ENCODE measurements around the gene SDR9C7. TPM values are rescaled to one million over a fixed set of nuclear protein-coding genes. Genes with fewer than 3 reads are reported as not detected.

SDR9C7 gene
- total RNA-seq, 6 experiments from 2014 or later, result not detected

- no peaks in the 10 kb centered on the region for H3K36me3 Mint-ChIP-seq (ENCODE audit: low read depth)
- DNase-seq, result no peak
- H3K4me1 Mint-ChIP-seq (ENCODE audit: low read depth), result peaks cover 6% of the 10 kb centered on the region; the same call in 1 of the 2 replicates
- TF ChIP-seq CTCF (IDR thresholded peaks at IDR 0.05), result no peak
- no peak overlapping the region for H3K27ac Mint-ChIP-seq
- H3K27me3 Mint-ChIP-seq (ENCODE audit: insufficient read depth), result peaks cover 28% of the 10 kb centered on the region
- no peak overlapping the region for H3K4me3 Mint-ChIP-seq
- no peaks in the 10 kb centered on the region for H3K9me3 Mint-ChIP-seq
Observed at GRCh38 chr12:56932867-56933266, 1.3 kb downstream of the SDR9C7 start.

GRCh38 chr12:56932146-56932545 lies 2.1 kb downstream of the SDR9C7 start:
- no peak for DNase-seq
- H3K9me3 Mint-ChIP-seq, result no peaks in the 10 kb centered on the region
- peaks cover 6% of the 10 kb centered on the region; the same call in 1 of the 2 replicates for H3K4me1 Mint-ChIP-seq (ENCODE audit: low read depth)
- no peak overlapping the region for H3K27ac Mint-ChIP-seq
- H3K4me3 Mint-ChIP-seq, result no peak overlapping the region
- no peak for TF ChIP-seq CTCF (IDR thresholded peaks at IDR 0.05)
- H3K27me3 Mint-ChIP-seq (ENCODE audit: insufficient read depth), result peaks cover 27% of the 10 kb centered on the region
- no peaks in the 10 kb centered on the region for H3K36me3 Mint-ChIP-seq (ENCODE audit: low read depth)

GRCh38 chr12:56931474-56931978 lies 2.7 kb downstream of the SDR9C7 start:
- Mint-ChIP-seq H3K4me1 (ENCODE audit: low read depth) (peaks cover 6% of the 10 kb centered on the region; the same call in 1 of the 2 replicates), H3K4me3 (no peak overlapping the region), H3K27ac (no peak overlapping the region), H3K9me3 (no peaks in the 10 kb centered on the region), H3K36me3 (ENCODE audit: low read depth) (no peaks in the 10 kb centered on the region), H3K27me3 (ENCODE audit: insufficient read depth) (peaks cover 28% of the 10 kb centered on the region)
- peak; percentile 34 for DNase-seq
- no peak for TF ChIP-seq CTCF (IDR thresholded peaks at IDR 0.05)

- H3K4me3 Mint-ChIP-seq, result no peak overlapping the region
Observed at GRCh38 chr12:56930241-56930640, 4.0 kb downstream of the SDR9C7 start.

GRCh38 chr12:56929780-56930179 lies 4.4 kb downstream of the SDR9C7 start:
- H3K4me1 Mint-ChIP-seq (ENCODE audit: low read depth), result peaks cover 6% of the 10 kb centered on the region; the same call in 1 of the 2 replicates
- H3K27me3 Mint-ChIP-seq (ENCODE audit: insufficient read depth), result peaks cover 31% of the 10 kb centered on the region
- no peak for DNase-seq
- H3K9me3 Mint-ChIP-seq, result no peaks in the 10 kb centered on the region
- no peak overlapping the region for H3K27ac Mint-ChIP-seq
- H3K4me3 Mint-ChIP-seq, result no peak overlapping the region
- no peaks in the 10 kb centered on the region for H3K36me3 Mint-ChIP-seq (ENCODE audit: low read depth)
- TF ChIP-seq CTCF (IDR thresholded peaks at IDR 0.05), result no peak

More at GRCh38 chr12:56930241-56930640, 4.0 kb downstream of the SDR9C7 start:
- DNase-seq, result no peak
- no peak overlapping the region for H3K27ac Mint-ChIP-seq
- H3K9me3 Mint-ChIP-seq, result no peaks in the 10 kb centered on the region
- TF ChIP-seq CTCF (IDR thresholded peaks at IDR 0.05), result no peak
- H3K4me1 Mint-ChIP-seq (ENCODE audit: low read depth), result peaks cover 6% of the 10 kb centered on the region; the same call in 1 of the 2 replicates
- H3K27me3 Mint-ChIP-seq (ENCODE audit: insufficient read depth), result peaks cover 31% of the 10 kb centered on the region
- H3K36me3 Mint-ChIP-seq (ENCODE audit: low read depth), result no peaks in the 10 kb centered on the region
